GM20000 (cell line): Measurements from ENCODE around the gene ATP4B.
"Not testable (repeated sequence)": the region's sequence is repeated elsewhere in the genome, so short reads cannot be mapped to it uniquely, and the experiment has no call there.

Experiments used
- DNase-seq: peaks from one replicate; pipeline ENCODE4 v3.0.0; 2012; ENCODE audit warnings: low spot score
- CTCF ChIP-seq: IDR thresholded peaks from 2 replicates; pipeline ENCODE4 v1.5.1; 2012; ENCODE audit warnings: mild to moderate bottlenecking, control low read depth; ENCODE audit errors: extremely low read depth, missing control alignments

The ATP4B gene

GRCh38 chr13:113628291-113629270 is 29.4 kb downstream of the ATP4B start:
- no peak for DNase-seq
- TF ChIP-seq CTCF: no peak

- DNase-seq: no peak
- no peak for TF ChIP-seq CTCF
Measured at GRCh38 chr13:113627136-113627535, 30.9 kb downstream of the ATP4B start.

GRCh38 chr13:113625965-113626721 is 31.9 kb downstream of the ATP4B start:
- TF ChIP-seq CTCF: no peak
- DNase-seq: no peak

- not testable (repeated sequence) for DNase-seq
Measured at GRCh38 chr13:113624640-113625304, 33.2 kb downstream of the ATP4B start.

- DNase-seq: no peak
- TF ChIP-seq CTCF: no peak
Measured at GRCh38 chr13:113624235-113624587, 33.8 kb downstream of the ATP4B start.

- no peak for DNase-seq
- TF ChIP-seq CTCF: no peak
Measured at GRCh38 chr13:113623491-113624234, 34.3 kb downstream of the ATP4B start.

- DNase-seq: no peak
- no peak for TF ChIP-seq CTCF
Measured at GRCh38 chr13:113622791-113623490, 35.1 kb downstream of the ATP4B start.

- DNase-seq: not testable (repeated sequence)
Measured at GRCh38 chr13:113621986-113622550, 35.9 kb downstream of the ATP4B start.

GRCh38 chr13:113621498-113621897 is 36.5 kb downstream of the ATP4B start:
- not testable (repeated sequence) for DNase-seq
